WTC11 (cell line): Measurements from ENCODE around the gene SRGAP1. TPM values are rescaled to one million over a fixed set of nuclear protein-coding genes. Genes with fewer than 3 reads are reported as not detected.

ENCODE experiments used
- ATAC-seq: fragments of 200-7000 bp; cut with Tn5 transposase; 2 replicates; pipeline ENCODE4 v1.10.0; 2021; ENCODE audit warnings: mild to moderate bottlenecking, moderate library complexity
- CTCF ChIA-PET: fragments of 300-600 bp; sonication (Branson Sonifier 250); formaldehyde crosslinking; loops from one replicate; lab custom pipeline; 2021; ENCODE audit warnings: antibody characterized with exemption; lab: Charles Lee
- POLR2A ChIA-PET: fragments of 350-600 bp; sonication (Branson Sonifier 250); formaldehyde crosslinking; loops from one replicate; lab custom pipeline; 2021; ENCODE audit warnings: antibody characterized with exemption; lab: Charles Lee
- DNase-seq: peaks from one replicate; pipeline ENCODE4 v3.0.0; 2021; ENCODE audit warnings: low spot score
- H3K27ac Mint-ChIP-seq: 2 replicates; pipeline ENCODE4 v1.8.0; 2021; ENCODE audit warnings: mixed read lengths
- H3K27me3 Mint-ChIP-seq: 2 replicates; pipeline ENCODE4 v1.8.0; 2021; ENCODE audit warnings: low read depth, mild to moderate bottlenecking, moderate library complexity, mixed read lengths
- H3K36me3 Mint-ChIP-seq: 2 replicates; pipeline ENCODE4 v1.8.0; 2021; ENCODE audit warnings: mixed read lengths
- H3K4me1 Mint-ChIP-seq: 2 replicates; pipeline ENCODE4 v1.8.0; 2022; ENCODE audit warnings: mixed read lengths
- H3K4me3 Mint-ChIP-seq: 2 replicates; pipeline ENCODE4 v1.8.0; 2021; ENCODE audit warnings: mild to moderate bottlenecking, moderate library complexity, mixed read lengths
- H3K9me3 Mint-ChIP-seq: 2 replicates; pipeline ENCODE4 v1.8.0; 2021; ENCODE audit warnings: mixed read lengths
- ATF1 ChIP-seq: sonication (generic); formaldehyde crosslinking; IDR thresholded peaks from 2 replicates; pipeline ENCODE4 v1.8.1; 2023; ENCODE audit warnings: mild to moderate bottlenecking, moderate library complexity, missing genetic modification reagents
- CDX4 ChIP-seq: fragments of 250-450 bp; sonication (Bioruptor Pico); IDR thresholded peaks from 2 replicates; pipeline ENCODE4 v1.9.0; 2021; ENCODE audit warnings: moderate library complexity, mild to moderate bottlenecking, inconsistent platforms, borderline replicate concordance
- CREB1 ChIP-seq: sonication (generic); formaldehyde crosslinking; IDR thresholded peaks from 2 replicates; pipeline ENCODE4 v1.8.0; 2023; ENCODE audit warnings: mild to moderate bottlenecking, missing genetic modification reagents
- E2F1 ChIP-seq: sonication (generic); formaldehyde crosslinking; IDR thresholded peaks from 2 replicates; pipeline ENCODE4 v1.8.0; 2022; ENCODE audit warnings: mild to moderate bottlenecking, missing genetic modification reagents
- ESRRA ChIP-seq: sonication (generic); formaldehyde crosslinking; IDR thresholded peaks from 2 replicates; pipeline ENCODE4 v1.8.1; 2022; ENCODE audit warnings: mild to moderate bottlenecking, missing genetic modification reagents, borderline replicate concordance
- FOXK1 ChIP-seq: sonication (generic); formaldehyde crosslinking; IDR thresholded peaks from 2 replicates; pipeline ENCODE4 v1.8.0; 2022; ENCODE audit warnings: mild to moderate bottlenecking, moderate library complexity, missing genetic modification reagents
- GABPB1 ChIP-seq: sonication (generic); formaldehyde crosslinking; IDR thresholded peaks from 2 replicates; pipeline ENCODE4 v1.8.1; 2023; ENCODE audit warnings: mild to moderate bottlenecking, missing genetic modification reagents
- GTF2I ChIP-seq: fragments of 250-450 bp; sonication (Bioruptor Pico); conservative IDR thresholded peaks from 2 replicates; pipeline ENCODE4 v1.4.0; 2021; ENCODE audit warnings: mild to moderate bottlenecking
- IRF1 ChIP-seq: sonication (generic); formaldehyde crosslinking; IDR thresholded peaks from 2 replicates; pipeline ENCODE4 v1.8.0; 2023; ENCODE audit warnings: missing genetic modification reagents
- NR1H2 ChIP-seq: sonication (generic); formaldehyde crosslinking; IDR thresholded peaks from 2 replicates; pipeline ENCODE4 v1.9.0; 2021; ENCODE audit warnings: mild to moderate bottlenecking, moderate library complexity, missing genetic modification reagents
- OVOL2 ChIP-seq: fragments of 250-450 bp; sonication (Bioruptor Pico); IDR thresholded peaks from 2 replicates; pipeline ENCODE4 v1.9.0; 2021; ENCODE audit warnings: mild to moderate bottlenecking, borderline replicate concordance
- TEAD1 ChIP-seq: sonication (generic); formaldehyde crosslinking; IDR thresholded peaks from 2 replicates; pipeline ENCODE4 v1.8.0; 2022; ENCODE audit warnings: mild to moderate bottlenecking, missing genetic modification reagents
- ZNF121 ChIP-seq: sonication (generic); formaldehyde crosslinking; IDR thresholded peaks from 2 replicates; pipeline ENCODE4 v1.8.0; 2023; ENCODE audit warnings: missing genetic modification reagents
- ZNF281 ChIP-seq: sonication (generic); formaldehyde crosslinking; IDR thresholded peaks from 2 replicates; pipeline ENCODE4 v1.8.0; 2023; ENCODE audit warnings: mild to moderate bottlenecking, missing genetic modification reagents
- ZNF317 ChIP-seq: sonication (generic); formaldehyde crosslinking; IDR thresholded peaks from 2 replicates; pipeline ENCODE4 v1.8.1; 2023; ENCODE audit warnings: low read depth, mild to moderate bottlenecking, moderate library complexity, missing genetic modification reagents, borderline replicate concordance
- total RNA-seq: library from RNA; stranded (reverse); gene quantifications from 3 replicates; pipeline ENCODE4 v1.2.3, GENCODE V29; 2021
- TF ChIP-seq, protein P1 (sequence below): fragments of 250-450 bp; sonication (Bioruptor Pico); conservative IDR thresholded peaks from 2 replicates; pipeline ENCODE4 v1.9.0; 2021; ENCODE audit warnings: mild to moderate bottlenecking
- TF ChIP-seq, protein P2 (sequence below): fragments of 250-450 bp; sonication (Bioruptor Pico); IDR thresholded peaks from 2 replicates; pipeline ENCODE4 v2.1.2; 2022; ENCODE audit warnings: mild to moderate bottlenecking, moderate library complexity

The SRGAP1 gene
- total RNA-seq, 1 experiment from 2014 or later: 10.3 TPM

GRCh38 chr12:64028541-64028940 is 184.0 kb downstream of the SRGAP1 start (continued):
- TF ChIP-seq FOXK1 (CRISPR knock-in tag): no peak
- TF ChIP-seq GTF2I (CRISPR knock-in tag): no peak
- TF ChIP-seq, all 79 proteins: peak for 0

DNA sequence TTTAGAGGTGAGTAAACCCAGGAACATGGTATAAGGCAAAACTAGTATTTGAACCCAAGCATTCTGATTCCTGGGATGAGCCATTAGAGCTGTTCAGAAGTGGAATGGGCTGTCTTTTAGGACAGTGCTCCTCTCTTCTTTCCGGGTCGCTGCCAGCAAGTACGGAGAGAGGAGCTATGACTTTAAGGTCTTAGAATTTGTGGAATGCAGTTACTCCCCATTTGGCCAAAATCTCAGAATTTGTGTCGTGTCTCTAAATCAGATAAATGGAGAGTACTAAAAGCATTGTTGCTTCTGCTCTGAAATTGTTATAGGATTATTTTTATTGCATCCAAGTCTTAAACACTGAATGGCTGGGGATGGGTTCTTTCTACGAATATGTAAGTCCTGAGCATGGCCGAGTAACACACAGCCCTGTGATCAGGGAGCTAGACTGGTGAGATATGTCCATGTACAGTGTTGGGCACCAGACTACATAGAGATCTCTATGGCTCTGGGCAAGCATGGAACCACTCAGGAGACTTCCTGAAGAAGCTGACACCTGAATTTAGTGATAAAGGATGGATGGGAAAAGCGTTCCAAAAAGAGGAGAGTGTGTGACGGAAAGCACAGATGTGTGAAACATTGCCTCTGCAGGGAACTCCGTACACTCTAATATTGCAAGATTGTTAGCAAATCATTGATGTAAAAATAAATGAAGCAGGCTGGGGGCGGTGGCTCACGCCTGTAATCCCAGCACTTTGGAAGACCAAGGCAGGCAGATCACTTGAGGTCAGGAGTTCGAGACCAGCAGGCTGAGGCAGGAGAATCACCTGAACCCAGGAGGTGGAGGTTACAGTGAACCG is 184.7 kb downstream of the SRGAP1 start:
- ATAC-seq: no peak
- no peaks in the 10 kb centered on the region for H3K27me3 Mint-ChIP-seq
- H3K4me3 Mint-ChIP-seq: no peak overlapping the region
- no peak overlapping the region for H3K27ac Mint-ChIP-seq
- ChIA-PET POLR2A (no interaction called here), CTCF (no interaction called here)
- no peak for TF ChIP-seq ESRRA (CRISPR knock-in tag)
- no peak for TF ChIP-seq GABPB1 (CRISPR knock-in tag)
- TF ChIP-seq CREB1 (CRISPR knock-in tag): no peak
- TF ChIP-seq FOXK1 (CRISPR knock-in tag): no peak
- no peak for TF ChIP-seq CDX4 (CRISPR knock-in tag)
- TF ChIP-seq, protein P1, sequence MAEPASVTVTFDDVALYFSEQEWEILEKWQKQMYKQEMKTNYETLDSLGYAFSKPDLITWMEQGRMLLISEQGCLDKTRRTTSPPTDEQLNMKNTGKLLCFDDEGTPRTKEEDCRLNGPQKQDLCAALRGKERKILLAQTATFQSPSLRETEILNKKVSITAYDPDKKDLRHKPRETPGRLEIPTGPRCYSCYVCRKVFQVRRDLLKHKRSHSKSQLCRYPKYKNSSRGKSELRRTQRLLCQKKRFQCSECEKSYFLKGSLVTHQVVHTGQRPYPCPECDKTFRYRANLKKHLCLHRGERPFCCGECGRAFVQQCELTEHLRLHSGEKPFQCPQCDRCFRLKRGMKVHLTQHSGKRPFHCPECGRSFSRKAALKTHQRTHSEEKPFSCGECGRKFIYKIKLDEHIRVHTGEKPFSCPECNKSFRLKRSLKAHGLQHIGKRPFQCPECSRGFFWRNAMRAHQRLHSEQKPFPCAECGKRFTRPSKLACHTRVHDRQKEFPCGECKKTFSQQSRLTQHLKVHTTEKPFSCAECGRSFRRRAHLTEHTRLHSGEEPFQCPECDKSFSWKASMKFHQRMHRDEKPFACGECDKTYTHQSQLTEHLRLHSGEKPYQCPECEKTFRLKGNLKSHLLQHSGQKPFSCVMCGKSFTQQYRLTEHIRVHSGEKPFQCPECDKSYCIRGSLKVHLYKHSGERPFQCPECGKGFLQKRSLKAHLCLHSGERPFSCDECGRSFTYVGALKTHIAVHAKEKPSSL: no peak
- TF ChIP-seq ZNF281 (CRISPR knock-in tag): no peak
- TF ChIP-seq, protein P2, sequence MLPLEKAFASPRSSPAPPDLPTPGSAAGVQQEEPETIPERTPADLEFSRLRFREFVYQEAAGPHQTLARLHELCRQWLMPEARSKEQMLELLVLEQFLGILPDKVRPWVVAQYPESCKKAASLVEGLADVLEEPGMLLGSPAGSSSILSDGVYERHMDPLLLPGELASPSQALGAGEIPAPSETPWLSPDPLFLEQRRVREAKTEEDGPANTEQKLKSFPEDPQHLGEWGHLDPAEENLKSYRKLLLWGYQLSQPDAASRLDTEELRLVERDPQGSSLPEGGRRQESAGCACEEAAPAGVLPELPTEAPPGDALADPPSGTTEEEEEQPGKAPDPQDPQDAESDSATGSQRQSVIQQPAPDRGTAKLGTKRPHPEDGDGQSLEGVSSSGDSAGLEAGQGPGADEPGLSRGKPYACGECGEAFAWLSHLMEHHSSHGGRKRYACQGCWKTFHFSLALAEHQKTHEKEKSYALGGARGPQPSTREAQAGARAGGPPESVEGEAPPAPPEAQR (CRISPR knock-in tag): no peak
- no peak for TF ChIP-seq TEAD1 (CRISPR knock-in tag)
- TF ChIP-seq ATF1 (CRISPR knock-in tag): no peak
- no peak for TF ChIP-seq ZNF121 (CRISPR knock-in tag)
- no peak for TF ChIP-seq E2F1 (CRISPR knock-in tag)
- no peak for TF ChIP-seq NR1H2 (CRISPR knock-in tag)
- no peak for TF ChIP-seq IRF1 (CRISPR knock-in tag)
- no peak for TF ChIP-seq OVOL2
- TF ChIP-seq ZNF317 (CRISPR knock-in tag): no peak
- peaks cover 10% of the 10 kb centered on the region; the same call in 1 of the 2 replicates for H3K4me1 Mint-ChIP-seq
- DNase-seq: no peak
- H3K9me3 Mint-ChIP-seq: peaks cover 15% of the 10 kb centered on the region
- H3K36me3 Mint-ChIP-seq: peaks cover 15% of the 10 kb centered on the region
